T1000 (cell line): Measurements from ENCODE around the gene SNPH.

Experiments
- DNase-seq: peaks from one replicate; lab custom pipeline; 2025; ENCODE audit warnings: mixed read lengths; lab: John Stamatoyannopoulos, UW

Gene SNPH

DNA sequence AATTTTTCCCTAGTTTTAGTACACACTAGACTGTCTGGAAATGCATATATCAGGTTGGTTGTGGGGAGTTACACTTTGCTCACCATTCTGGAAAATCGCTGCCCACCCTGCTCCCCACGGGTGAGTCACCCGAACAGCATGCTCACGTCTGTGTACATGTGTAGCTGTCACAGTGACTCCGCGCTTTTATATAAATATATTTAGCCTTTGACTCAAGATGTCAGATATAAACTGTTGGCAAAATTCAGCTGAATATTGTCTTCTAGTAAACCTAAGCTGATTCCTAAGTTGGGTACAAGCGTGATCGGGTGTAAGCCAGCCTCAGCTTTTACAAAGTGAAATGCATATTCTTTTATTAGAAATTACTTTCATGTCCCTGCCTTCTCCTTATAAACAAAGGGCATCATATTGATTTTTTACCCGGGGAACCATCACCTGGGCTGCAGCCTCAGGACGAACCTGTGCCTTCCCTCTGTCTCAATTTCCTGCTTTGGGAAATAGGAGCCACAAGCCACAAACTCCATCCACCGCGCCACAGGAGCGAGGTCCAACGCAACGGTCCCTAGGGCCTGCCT, 58.6 kb downstream of the SNPH start:
- no peak for DNase-seq

DNA sequence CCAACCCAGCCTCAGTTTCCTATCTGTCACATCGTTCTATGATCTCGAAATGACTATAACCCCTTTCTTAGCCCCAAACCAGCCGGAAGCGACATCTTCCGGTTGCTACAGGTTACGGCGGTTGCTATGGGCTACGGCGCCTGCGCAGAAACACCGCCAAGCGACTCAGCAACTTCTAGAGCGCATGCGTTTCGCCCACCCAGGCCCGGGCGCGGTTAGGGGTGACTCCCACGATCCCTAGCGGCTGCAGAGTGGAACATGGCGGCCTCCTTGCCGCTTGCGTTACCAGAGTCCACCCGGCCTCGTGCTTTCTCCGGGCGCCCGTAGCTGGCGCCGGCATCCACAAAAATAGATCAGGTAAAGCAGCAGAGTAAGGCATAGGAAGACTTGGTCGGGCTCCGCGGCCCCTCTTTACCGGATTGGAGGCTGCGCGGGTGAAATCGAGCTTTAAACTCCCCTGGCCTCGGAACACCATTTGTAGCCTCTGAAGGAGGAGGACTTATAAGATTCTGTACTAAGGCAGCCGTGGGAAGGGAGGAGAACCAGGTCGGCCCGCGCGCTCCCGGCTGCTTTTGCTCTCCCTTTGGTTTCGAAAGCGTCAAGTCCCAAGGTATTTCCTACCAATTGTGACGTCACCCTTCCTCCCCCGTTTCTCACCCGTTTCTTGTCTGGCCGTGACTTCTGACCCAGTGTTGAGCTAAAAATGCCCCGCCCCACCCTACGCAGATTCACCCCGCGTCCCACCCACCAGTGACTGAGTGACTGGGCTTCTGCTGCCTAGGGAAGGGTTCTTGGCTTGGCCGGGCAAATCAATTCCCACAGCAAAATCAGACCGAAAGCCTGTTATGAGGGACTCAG, 59.3 kb downstream of the SNPH start:
- DNase-seq, result peak; percentile 72

DNA sequence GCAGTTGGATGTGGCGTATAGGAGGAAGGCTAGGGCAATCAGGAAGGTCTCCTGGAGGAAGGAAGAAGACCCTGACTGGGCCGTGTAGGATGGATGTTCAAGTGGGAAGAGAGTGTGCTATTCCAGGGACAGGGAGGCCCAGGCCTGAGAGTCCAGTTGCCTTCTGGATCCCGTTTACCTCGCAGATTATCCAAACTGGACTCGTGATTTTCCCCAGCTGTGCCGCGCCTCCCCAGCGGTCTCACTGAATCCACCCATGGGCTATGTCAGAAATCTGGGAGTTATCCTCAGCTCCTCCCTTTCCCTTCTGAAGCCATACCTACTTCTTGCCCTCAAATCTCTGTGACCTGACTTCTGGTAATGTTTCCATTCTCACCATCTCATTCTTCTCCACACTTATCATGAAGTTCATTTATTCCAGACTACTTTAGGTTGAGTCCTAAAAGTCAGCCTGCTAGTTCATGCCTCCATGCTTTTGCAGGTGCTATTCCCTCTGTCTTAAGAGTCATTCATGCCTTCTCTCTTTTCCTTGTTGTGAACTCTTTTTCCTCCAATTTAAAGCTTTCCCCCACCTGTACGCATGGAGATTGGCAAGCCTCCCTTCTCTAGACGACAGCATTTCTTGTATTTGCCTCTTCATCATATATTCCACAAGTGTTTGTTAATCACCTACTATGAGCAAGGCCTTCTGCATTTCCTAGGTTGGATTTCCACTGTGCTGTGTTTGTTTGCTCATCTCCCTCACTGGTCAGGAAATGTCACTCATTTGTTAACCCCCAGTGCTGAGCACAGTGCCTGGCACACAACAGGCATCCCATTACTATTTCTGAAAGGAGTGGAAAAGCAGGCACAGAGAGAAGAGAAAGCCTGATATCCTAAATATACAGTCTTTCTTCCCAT, 60.2 kb downstream of the SNPH start:
- DNase-seq, result no peak

DNA sequence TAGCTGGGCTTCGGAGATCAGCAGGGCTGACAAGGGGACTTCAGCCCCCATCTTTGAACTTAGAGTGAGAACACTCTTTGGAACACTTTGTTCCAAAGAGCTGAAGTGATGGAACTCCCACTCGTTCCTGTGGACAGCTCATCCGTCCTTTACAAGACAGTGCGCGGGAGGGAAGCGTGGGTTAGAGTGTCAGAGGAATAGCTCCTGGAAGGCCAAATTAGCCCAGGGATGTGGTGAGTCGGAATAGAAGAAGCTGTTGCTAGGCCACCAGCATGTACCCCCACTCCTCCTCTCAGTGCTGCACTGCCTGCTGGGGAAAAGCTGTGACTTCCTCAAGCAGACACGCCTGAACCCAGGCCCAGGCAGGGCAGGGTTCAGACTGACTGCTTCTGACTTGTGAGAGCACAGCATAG, 61.2 kb downstream of the SNPH start:
- no peak for DNase-seq

DNA sequence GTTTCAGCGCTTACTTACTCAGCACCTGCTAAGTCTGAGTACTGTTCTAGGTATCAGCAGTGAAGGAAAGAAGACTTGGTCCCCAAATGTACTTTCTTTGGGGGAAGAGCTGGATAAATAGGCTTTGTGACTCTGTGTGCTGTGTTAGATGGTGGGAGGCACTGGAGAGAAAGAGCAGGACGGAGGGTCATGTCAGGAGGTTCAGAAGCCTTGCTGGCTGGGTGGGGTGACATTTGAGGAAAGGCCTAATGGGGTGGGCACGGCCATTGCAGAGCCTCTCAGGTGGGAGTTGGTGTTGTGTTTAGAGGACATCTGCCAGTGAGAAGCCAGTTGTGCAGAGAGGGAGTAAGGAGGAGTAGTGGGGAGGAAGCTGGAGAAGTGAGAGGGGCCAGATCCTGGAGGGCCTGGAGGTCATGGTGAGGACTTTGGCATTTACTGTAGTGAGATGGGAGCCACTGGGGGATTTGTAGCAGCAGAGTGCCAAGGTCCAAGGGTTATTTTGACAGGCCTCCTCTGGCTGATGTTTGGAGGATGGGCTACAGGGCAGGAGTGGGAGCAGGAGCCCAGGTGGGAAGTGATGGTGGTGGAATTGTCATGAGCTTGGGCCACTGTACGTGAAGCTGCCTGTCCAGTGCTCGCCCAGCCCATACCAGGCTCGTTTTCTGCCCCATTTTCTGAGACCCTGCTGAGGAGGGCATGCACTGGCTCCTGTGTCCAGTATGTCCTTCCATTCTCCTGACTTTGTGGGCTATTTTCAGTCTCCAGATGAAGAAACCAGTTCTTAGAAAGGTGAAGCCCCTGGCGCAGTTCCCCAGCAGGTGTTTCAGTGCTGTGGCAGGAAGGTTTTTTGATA, 62.0 kb downstream of the SNPH start:
- no peak for DNase-seq

DNA sequence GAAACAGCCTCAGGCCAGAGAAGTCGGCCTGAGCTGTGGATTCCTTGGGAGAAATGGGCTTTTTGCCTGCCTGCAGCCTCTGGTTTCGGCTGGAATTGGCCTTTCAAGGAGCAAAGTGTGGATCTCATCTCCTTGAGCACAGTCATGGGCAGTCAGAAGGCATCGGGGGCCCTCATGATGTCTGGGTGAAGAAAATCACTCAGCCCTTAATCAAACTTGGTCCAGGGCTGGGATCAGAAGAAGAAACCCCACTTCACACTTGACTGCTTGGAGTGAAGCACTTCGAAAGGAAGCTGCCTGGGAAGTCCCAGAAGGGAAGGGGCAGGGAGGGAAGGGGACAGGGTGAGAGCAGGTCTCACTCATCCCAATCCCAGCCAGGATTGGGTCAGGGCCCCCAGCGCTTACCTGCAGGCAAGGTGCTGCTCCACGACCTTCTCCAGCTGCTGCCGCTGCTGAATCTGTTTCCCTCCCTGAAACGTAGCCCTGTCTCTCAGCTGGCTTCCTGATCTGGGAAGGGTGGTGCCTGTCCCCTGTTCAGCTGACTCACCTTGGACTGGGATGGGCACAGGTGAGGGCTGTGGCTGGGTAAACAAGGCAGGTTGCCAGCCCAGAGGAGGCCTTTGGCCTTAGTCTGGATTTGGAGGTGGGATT, 62.7 kb downstream of the SNPH start, which contains the start of gene SDCBP2:
Gene SDCBP2 (minus strand): TSS at position 460 of the 651 bp plus-strand sequence. CDS start 8,723 bp downstream, outside the sequence.
- no peak for DNase-seq

DNA sequence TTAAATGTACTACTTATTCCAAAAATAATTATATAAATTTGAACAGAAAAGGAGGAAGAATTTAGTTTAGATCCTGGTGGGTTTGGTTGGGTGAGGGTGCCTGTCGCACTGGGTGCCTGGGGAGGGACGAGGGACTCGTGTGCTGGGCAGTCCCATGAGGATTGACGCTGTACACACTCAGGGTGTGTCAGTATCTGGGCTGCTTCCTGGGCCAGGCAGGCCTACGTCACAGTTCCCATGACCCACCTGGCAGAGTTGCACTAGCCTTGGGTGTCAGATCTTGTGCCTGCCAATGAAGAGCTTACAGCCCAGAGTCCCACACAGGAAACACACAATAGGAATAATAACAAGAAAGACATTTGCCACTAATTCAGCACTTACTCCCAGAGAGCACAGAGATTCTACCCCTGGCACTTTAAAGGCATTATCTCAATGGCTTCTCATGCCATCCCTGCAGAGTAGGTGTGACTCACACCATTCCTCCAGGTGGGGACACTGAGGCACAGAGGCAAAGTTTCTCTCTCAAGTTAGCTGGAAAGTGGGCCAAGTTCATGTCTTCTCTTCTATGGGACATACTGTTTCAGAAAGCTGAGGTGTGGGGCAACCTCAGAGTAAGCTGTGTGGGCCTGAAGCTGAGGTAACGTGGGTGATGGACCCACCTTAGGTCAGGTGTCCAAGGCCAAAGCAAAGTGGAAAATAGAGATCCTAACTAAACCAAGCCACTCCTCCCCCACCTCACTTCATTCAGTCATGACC, 64.2 kb downstream of the SNPH start:
- DNase-seq, result no peak

DNA sequence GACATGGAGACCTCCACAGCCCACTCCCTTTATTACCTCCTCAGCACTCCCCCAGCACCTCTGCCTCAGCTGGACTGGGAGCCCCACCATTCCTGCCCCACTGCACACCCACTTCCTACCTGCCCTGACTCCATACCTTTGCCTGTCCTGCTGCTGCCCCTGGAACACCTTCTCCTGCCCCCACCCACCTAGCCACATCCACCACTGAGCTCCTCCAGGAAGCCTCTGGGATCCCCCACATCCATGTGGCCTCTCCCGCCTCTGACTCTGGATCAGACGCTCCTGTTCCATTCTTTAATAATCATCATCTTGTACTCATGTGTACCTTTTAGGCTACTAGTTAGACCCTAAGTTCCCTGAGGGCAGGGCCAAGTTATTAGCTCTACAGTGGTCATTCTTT, 65.0 kb downstream of the SNPH start:
- no peak for DNase-seq

DNA sequence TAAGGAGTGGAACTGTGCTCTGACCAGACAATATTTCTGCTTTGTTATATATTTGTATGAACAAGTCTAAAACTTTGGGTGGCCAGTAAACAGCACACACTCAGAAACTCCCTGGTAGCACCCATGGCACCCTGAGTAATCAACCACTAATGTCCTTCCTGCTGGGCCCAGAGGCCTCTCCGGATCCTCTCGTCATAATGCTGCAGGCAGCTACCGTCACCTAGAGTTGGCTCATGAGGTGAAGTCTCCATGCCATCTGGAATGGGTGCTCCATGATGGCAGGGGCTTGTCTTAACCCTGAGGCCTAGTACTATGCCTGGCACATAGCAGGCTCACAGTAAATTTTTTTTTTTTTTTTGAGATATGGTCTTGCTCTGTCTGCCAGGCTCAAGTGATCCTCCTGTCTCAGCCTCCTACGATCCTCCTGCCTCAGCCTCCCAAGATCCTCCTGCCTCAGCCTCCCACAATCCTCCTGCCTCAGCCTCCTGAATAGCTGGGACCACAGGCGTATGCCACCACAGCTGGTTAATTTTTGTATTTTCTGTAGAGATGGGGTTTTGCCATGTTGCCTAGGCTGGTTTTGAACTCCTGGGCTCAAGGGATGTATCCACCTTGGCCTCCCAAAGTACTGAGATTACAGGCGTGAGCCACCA, 65.8 kb downstream of the SNPH start:
- no peak for DNase-seq

DNA sequence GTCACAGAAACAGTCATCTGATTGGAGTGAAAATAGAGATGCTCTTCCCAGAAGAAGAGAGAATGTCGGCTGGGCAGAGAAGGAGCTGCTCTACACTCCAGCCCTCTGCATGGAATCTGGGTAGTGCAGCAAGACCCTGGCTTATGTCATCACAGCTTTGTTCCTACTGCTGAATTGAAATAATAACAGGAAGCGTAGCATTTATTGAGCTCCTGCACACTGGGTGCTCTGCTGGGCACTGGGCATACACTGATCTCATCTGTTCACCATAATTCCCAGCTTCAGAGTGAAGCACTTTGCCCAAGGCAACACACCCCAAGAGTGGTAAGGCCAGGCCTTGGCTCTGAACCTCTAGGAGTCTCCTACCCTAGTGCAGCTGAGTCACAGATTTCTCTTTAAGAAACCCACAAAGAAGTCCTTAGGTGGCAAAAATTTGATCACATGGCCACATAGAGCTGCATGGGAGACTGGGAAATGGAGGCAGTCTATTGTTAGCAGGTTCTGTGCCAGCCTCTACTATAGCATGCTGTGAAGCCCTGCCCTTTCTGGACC, 66.7 kb downstream of the SNPH start:
- DNase-seq, result no peak

DNA sequence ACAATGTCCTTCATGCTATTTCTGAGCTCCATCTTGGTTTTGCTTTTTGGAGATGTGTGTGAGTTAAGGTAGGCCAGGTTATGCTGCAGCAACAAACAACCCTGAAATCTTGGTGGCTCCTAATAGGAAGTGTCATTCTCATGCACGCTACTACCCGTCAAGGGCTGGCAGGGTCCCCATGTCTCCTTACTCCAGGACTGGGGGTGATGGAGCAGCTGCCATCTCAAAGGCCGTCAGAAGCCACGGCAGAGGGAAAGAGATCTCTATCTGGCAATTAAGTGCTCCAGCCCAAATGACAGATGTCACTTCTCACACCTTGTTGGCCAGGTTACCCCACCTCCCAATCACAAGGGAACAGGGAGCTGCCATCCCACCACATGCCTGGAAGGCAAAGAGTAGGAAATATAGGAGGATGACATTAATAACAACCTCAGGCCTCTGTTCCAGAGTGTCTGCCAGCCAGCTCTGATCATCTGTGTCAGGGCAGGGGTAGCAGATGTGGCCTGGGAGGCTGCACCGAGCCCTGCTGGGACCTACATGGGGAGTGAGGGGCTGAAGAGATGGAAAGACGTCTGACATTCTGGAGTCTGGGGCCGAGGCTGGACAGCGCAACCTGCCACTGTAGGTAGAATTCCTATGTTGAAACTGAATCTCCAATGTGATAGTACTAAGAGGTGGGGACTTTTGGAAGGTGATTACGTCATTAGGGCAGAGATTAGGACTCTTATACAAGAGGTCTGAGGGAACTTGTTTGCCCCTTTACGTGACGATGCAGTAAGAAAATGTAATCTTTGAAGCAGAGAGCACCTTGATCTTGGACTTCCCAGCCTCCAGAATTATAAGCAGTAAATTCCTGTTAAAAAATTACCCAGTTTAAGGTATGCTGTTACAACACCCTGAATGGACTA, 67.6 kb downstream of the SNPH start:
- no peak for DNase-seq

DNA sequence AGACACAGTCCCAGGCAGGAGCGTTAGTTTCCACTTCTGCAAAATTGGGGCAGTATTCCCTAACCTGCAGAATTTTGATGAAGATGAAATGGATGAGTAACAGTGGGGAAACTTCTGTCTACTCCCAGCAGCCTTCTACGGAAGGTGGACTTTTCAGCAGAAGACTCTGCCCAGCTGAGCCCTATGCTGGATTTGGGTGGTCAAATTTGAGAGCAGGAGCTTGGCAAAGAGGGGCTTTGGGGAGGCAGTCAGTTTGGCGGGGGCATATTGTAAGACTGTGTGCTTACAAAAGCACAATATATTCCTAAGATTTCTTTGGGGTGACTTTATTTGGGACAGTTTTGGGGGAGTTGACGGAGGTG, 68.3 kb downstream of the SNPH start:
- no peak for DNase-seq

DNA sequence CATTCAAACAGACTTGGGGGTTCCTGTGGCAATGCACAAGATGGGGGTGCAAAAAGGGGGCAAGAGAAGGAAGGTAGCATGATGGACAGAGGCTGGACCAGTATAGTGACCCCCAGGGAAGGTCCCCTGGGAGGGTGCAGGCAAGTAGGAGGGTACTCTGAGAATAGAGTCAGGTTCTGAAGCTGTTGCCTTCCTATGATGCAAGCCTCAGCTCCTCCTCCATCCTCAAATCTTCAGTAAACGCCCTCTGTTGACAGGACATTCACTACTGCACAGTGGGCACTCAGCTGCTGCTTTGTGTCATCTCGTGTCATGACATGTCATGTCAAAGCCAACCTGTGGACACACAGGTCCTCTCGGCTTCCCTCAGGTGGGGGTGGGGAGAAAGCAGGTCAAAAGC, 68.7 kb downstream of the SNPH start:
- no peak for DNase-seq

DNA sequence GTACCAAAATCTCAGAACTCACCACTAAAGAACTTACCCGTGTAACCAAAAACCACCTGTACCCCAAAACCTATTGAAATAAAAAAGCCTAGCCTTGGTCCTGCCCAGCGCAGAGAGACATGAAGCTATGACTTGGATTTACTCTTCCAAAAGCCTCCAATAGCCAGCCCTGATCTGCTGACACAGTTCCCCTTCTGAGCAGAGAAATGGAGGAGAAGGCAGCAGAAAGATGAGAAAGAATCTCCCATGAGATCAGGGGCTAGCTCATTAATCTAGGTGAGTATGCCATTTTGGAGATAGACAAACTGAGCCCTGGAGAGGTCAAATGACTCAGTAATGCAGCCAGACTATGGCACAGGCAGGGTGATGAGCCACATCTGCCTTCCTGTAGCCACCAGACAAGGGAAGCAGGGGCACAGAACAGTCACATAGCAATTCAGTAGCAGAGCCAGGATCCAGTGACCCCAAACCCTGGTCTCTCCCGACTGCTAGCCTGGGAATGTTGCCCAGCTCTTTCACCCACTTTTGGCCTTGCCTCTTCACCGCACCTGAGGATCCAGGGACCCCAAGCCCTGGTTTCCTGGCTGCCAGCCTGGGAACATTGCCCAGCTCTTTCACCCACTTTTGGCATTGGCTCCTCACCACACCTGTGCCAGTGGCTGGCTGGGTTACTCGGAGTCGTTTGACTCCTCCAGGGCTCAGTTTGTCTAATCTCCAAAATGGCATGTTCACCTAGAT, 70.0 kb downstream of the SNPH start:
- no peak for DNase-seq

DNA sequence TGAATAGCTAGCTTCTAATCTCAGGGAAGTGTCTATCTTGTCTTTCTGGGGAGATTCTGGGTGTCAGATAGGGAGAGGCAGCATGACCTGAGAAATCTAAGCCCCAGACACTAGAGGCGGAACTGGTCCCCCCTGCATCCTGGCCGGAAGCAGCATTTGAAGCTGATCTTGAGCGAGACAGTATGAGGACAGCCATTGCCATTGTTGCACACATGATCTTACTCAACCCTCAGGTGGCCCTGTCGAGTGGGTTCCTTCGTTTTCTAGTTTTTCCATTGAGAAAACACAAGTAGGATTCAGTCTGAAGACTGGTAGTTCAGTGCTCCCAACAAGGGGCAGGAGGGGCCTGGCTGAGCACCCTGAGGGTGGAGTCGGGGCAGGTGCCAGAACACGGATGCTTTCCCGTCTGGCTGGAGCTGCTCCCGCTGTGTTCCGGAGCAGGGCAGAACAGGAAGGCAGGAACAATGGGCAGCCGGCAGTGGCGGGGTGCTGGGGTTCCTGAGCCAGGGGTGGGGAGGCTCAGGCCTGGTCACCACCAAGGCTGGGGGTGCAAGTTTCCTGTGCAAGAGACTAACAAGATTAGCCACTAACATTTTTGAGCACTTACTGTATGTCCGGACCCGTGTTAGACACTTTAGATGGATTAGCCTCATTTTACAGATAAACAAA, 70.7 kb downstream of the SNPH start:
- DNase-seq, result no peak

DNA sequence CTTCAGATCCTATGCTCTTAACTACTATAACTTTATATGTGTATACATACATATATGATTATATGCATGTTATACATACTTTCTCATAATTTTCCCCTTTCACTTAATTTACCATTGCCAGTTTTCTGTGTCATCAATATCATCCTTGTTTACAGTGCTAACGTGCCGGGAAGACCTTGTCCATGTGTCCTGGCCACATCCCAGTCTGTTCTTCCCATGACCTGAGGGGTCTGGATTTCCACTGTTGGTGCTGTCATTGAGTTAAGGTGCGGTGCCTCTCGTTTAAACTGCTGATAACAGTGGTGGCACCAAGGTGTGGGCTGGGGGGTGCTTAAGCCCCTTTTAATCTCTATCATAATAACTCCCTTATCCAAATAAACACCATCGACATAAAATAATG, 71.3 kb downstream of the SNPH start:
- DNase-seq, result no peak

DNA sequence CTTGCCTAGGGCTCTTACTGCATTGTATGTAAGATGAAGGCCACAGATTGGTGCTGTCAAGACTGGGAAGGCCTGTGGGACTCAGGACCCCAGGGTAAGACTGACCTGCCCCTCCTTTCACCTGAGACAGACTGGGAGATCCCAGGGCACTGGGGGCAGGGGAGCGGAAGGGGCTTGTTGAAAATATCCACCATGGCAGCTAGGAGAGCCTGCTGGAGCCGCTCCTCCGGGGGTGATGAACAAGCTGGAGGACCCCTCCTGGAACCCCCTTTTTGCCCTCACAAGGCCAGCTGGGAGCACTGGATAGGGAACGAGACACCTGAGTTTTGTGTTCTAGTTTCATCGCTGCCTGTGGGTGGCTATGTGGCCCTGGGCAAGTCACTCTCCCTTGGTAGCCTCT, 72.0 kb downstream of the SNPH start:
- DNase-seq, result no peak
